Endothelial cell of umbilical vein (primary cell): ENCODE results near the gene GCNA. TPM values are rescaled to one million over a fixed set of nuclear protein-coding genes. Genes with fewer than 3 reads are reported as not detected.

Experiments used
- BruUV-seq: library from RNA; stranded (reverse); fragments of 400-500 nt; replicated peaks from 2 replicates; lab custom pipeline; 2021; lab: Mats Ljungman, UMichigan
- CTCF ChIA-PET: fragments of 300-600, 350-600 bp; sonication (Branson Sonifier 250); formaldehyde crosslinking; loops from one replicate; lab custom pipeline; 2021; ENCODE audit warnings: antibody characterized with exemption, inconsistent platforms; lab: Charles Lee
- POLR2A ChIA-PET: fragments of 300-600, 350-600 bp; sonication (Branson Sonifier 250); formaldehyde crosslinking; loops from one replicate; lab custom pipeline; 2021; ENCODE audit warnings: antibody characterized with exemption, inconsistent platforms; lab: Charles Lee
- DNase-seq: peaks from one replicate; pipeline ENCODE4 v3.0.0-alpha.2; 2011; ENCODE audit warnings: low read depth, low spot score
- FAIRE-seq: peaks from 2 replicates; lab custom pipeline; 2011; peaks lifted over from hg19 to GRCh38; lab: Jason Lieb, UNC
- H2AFZ ChIP-seq: 2 replicates; pipeline ENCODE4 v1.6.0; 2012; ENCODE audit warnings: low read depth, low read length, control low read depth, inconsistent platforms
- H3K27ac ChIP-seq: 2 replicates; pipeline ENCODE4 v1.5.1; 2011; ENCODE audit warnings: low read depth, mild to moderate bottlenecking, control low read depth, low read length, moderate library complexity; ENCODE audit not compliant: insufficient read depth
- H3K27me3 ChIP-seq, 2 experiments: 2 replicates each; pipeline versions ENCODE4 v1.6.0 to v1.6.1; 2011; ENCODE audit warnings: low read length in 2 of 2, mixed read lengths in 1 of 2; ENCODE audit not compliant: control insufficient read depth in 2 of 2, insufficient read depth in 2 of 2
- H3K36me3 ChIP-seq, 2 experiments: 2 replicates in 1 of 2; 3 replicates in 1 of 2; pipeline ENCODE4 v1.5.1; 2011; ENCODE audit warnings: low read length in 2 of 2, mild to moderate bottlenecking in 1 of 2, moderate library complexity in 1 of 2; ENCODE audit not compliant: control insufficient read depth in 2 of 2, insufficient read depth in 2 of 2; ENCODE audit errors: extremely low read depth in 1 of 2
- H3K4me1 ChIP-seq: 3 replicates; pipeline ENCODE4 v1.5.1; 2011; ENCODE audit warnings: mild to moderate bottlenecking, low read length; ENCODE audit not compliant: control insufficient read depth, insufficient read depth; ENCODE audit errors: extremely low read depth
- H3K4me2 ChIP-seq: 2 replicates; pipeline ENCODE4 v1.6.1; 2011; ENCODE audit warnings: low read length, control low read depth, mixed read lengths; ENCODE audit not compliant: insufficient read depth
- H3K4me3 ChIP-seq, 3 experiments: fragments of 200-600 bp in 1 of 3; sonication (generic), shearing (Covaris generic) in 1 of 3; replicated peaks in 1 of 3; 2 replicates each; pipeline ENCODE4 v1.5.1; 2011 to 2016; ENCODE audit warnings: control low read depth in 3 of 3, low read length in 3 of 3, mild to moderate bottlenecking in 2 of 3, inconsistent platforms in 1 of 3, low read depth in 1 of 3, moderate library complexity in 1 of 3; ENCODE audit not compliant: insufficient read depth in 1 of 3
- H3K79me2 ChIP-seq: 2 replicates; pipeline ENCODE4 v1.6.0; 2012; ENCODE audit warnings: low read length, inconsistent platforms; ENCODE audit not compliant: control insufficient read depth, insufficient read depth
- H3K9ac ChIP-seq: replicated peaks from 2 replicates; pipeline ENCODE3; 2011; ENCODE audit warnings: low read length, control low read depth; ENCODE audit not compliant: insufficient read depth; ENCODE audit errors: extremely low read depth
- H3K9me1 ChIP-seq: replicated peaks from 3 replicates; pipeline ENCODE4 v1.6.0; 2011; ENCODE audit warnings: mild to moderate bottlenecking, low read length; ENCODE audit not compliant: control insufficient read depth, insufficient read depth; ENCODE audit errors: extremely low read depth
- H3K9me3 ChIP-seq: replicated peaks from 2 replicates; pipeline ENCODE4 v1.5.1; 2012; ENCODE audit warnings: low read length, inconsistent platforms; ENCODE audit not compliant: control insufficient read depth, insufficient read depth
- H4K20me1 ChIP-seq: replicated peaks from 2 replicates; pipeline ENCODE3; 2011; ENCODE audit warnings: mild to moderate bottlenecking, low read length; ENCODE audit not compliant: control insufficient read depth, insufficient read depth; ENCODE audit errors: extremely low read depth
- CTCF ChIP-seq, 2 donors: IDR thresholded peaks; 1 replicate in 1 of 2; 2 replicates in 1 of 2; pipeline ENCODE4 v1.5.1; 2011; ENCODE audit warnings: low read length in 2 of 2, mild to moderate bottlenecking in 2 of 2, moderate library complexity in 2 of 2, control low read depth in 1 of 2, inconsistent platforms in 1 of 2, low read depth in 1 of 2; ENCODE audit not compliant: insufficient read depth in 1 of 2; ENCODE audit errors: extremely low read depth in 1 of 2
- FOS ChIP-seq: IDR thresholded peaks from 2 replicates; pipeline ENCODE4 v1.6.1; 2011; ENCODE audit warnings: mild to moderate bottlenecking, low read length, moderate library complexity, borderline replicate concordance; ENCODE audit not compliant: insufficient read depth
- JUN ChIP-seq: IDR thresholded peaks from 2 replicates; pipeline ENCODE4 v1.6.1; 2011; ENCODE audit warnings: borderline replicate concordance, low read depth; ENCODE audit not compliant: insufficient read length, insufficient read depth
- MAX ChIP-seq: IDR thresholded peaks from 2 replicates; pipeline ENCODE4 v1.6.1; 2011; ENCODE audit not compliant: insufficient read depth, insufficient read length
- POLR2A ChIP-seq: IDR thresholded peaks from 2 replicates; pipeline ENCODE4 v1.6.1; 2012; ENCODE audit warnings: low read depth, mild to moderate bottlenecking, control low read depth, low read length
- POLR2AphosphoS5 ChIP-seq: IDR thresholded peaks from 2 replicates; pipeline ENCODE4 v1.6.1; 2012; ENCODE audit warnings: low read depth, mild to moderate bottlenecking, control low read depth, low read length, moderate library complexity; ENCODE audit not compliant: insufficient read depth
- dilution Hi-C: fragments of 300-500 bp; cut with MboI; formaldehyde crosslinking; loops from one replicate; pipeline ENCODE4 v1.15.0; 2019; ENCODE audit warnings: low sequenced_read_pairs; ENCODE audit not compliant: extremely low pct_ligation_motif_present
- intact Hi-C: fragments of 100-400 bp; cut with micrococcal nuclease; formaldehyde crosslinking; loops from one replicate; pipeline ENCODE4 v1.10.0; 2022
- polyA plus RNA-seq, 4 experiments: library from polyadenylated mRNA; depleted of rRNA in 3 of 4; stranded (reverse) in 3 of 4; unstranded in 1 of 4; fragments of >200 nt; gene quantifications; 2 replicates each; pipeline versions ENCODE4 v1.2.1 to v1.2.3, GENCODE V29; 2011 to 2012; ENCODE audit warnings: missing spikeins in 1 of 4
- total RNA-seq: library from RNA; stranded (reverse); gene quantifications from 2 replicates; pipeline ENCODE4 v1.2.3, GENCODE V29; 2021

GCNA gene
- total and polyA plus RNA-seq, 2 donors (not counting 3 experiments of a cell fraction or from before 2014, with no cell fraction given): 1.0 to 4.0 TPM

- DNase-seq: peak; percentile 67
- no peak overlapping the region for H3K4me3 ChIP-seq
- H3K27ac ChIP-seq: peak overlapping the region; percentile 63
- H3K9me1 ChIP-seq: no peaks in the 10 kb centered on the region
- no peaks in the 10 kb centered on the region for H3K9me3 ChIP-seq
- H3K4me2 ChIP-seq: peak overlapping the region; percentile 79
- no peak overlapping the region for H2AFZ ChIP-seq
- dilution Hi-C loops: no loop called here
- TF ChIP-seq FOS (peak; percentile 5), JUN (no peak), MAX (no peak), POLR2A (no peak), POLR2AphosphoS5 (no peak), CTCF (IDR thresholded peaks at IDR 0.05; ENCODE audit: extremely low read depth in 1 of 2, insufficient read depth in 1 of 2, low read depth in 1 of 2, low read length in 2 of 2) (no peak)
- no peak overlapping the region for H3K9ac ChIP-seq
- BruUV-seq: no TSS peak
- peak; percentile 74 for FAIRE-seq
- H4K20me1 ChIP-seq: peaks cover 8% of the 10 kb centered on the region
- CTCF ChIA-PET: no interaction called here
- H3K36me3 ChIP-seq: peaks cover 0 to 4% of the 10 kb centered on the region in 2 experiments
- H3K27me3 ChIP-seq: no peaks in the 10 kb centered on the region
- peaks cover 89% of the 10 kb centered on the region for H3K79me2 ChIP-seq
- H3K4me1 ChIP-seq: peaks cover 36% of the 10 kb centered on the region
- POLR2A ChIA-PET: interaction anchor here (2.0 kb wide), 1 partner anchor 8 kb away, joined by 5 read pairs; the partner anchor contains the start of gene OGT
- intact Hi-C loops: loop anchor here (1.0 kb wide), 1 partner anchor 9 kb away; no protein-coding TSS in a partner anchor
Observed at GRCh38 chrX:71541210-71542022, 36.8 kb upstream of the GCNA start.
